ENCODE measurements around the gene MLN.

DNA sequence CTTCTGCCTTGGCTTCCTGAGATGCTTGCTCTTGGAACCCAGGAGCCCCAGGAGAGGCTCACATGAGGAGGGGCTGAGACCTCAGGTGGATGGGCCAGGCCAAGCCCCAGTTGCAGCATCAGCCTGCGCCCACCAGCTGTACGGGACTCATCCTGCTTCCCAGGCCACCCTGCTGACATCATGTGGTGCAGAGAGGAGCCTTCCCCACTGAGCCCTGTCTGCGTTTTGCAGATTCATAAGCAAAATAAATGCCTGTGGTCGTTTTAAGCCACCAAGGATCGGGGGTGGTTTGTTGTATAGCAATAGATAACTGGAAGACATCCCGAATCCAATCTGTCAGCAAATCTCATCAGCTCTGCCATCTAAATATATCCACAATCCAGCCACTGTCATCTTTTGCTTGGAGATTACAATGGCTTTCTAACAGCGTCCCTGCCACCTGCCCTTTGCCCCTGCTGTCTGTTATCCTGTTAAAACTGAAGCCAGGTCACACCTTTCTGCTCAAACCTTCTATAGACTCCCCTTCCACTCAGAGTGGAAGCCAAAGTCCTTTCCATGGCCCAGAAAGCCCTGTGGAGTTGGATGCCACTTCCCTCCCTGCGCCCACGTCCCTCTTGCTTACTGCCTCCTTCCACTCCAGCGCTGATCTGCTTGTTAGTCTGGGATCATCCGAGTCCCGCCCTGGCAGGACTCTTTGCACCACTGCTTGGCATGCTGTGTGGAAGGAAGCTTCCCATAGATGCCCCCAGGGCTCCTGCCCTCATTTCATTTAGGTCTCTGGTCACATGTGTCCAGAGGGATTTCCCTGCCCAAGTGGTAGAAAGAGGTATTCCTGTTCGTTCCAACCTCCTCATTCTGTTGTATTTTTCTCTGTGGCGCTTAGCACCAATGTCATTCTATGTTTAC is 24.0 kb upstream of the MLN start:
- TF ChIP-seq, protein P1, sequence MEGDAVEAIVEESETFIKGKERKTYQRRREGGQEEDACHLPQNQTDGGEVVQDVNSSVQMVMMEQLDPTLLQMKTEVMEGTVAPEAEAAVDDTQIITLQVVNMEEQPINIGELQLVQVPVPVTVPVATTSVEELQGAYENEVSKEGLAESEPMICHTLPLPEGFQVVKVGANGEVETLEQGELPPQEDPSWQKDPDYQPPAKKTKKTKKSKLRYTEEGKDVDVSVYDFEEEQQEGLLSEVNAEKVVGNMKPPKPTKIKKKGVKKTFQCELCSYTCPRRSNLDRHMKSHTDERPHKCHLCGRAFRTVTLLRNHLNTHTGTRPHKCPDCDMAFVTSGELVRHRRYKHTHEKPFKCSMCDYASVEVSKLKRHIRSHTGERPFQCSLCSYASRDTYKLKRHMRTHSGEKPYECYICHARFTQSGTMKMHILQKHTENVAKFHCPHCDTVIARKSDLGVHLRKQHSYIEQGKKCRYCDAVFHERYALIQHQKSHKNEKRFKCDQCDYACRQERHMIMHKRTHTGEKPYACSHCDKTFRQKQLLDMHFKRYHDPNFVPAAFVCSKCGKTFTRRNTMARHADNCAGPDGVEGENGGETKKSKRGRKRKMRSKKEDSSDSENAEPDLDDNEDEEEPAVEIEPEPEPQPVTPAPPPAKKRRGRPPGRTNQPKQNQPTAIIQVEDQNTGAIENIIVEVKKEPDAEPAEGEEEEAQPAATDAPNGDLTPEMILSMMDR (IDR thresholded peaks at IDR 0.05): no peak
- no peak for TF ChIP-seq POLR2AphosphoS5 (IDR thresholded peaks at IDR 0.05)

Data from transverse colon (tissue), 4 donors.